ENCODE results near the gene A1BG. TPM values are rescaled to one million over a fixed set of nuclear protein-coding genes. Genes with fewer than 3 reads are reported as not detected.

A1BG gene
- total RNA-seq, 1 experiment from 2014 or later, result 1.2 TPM

DNA sequence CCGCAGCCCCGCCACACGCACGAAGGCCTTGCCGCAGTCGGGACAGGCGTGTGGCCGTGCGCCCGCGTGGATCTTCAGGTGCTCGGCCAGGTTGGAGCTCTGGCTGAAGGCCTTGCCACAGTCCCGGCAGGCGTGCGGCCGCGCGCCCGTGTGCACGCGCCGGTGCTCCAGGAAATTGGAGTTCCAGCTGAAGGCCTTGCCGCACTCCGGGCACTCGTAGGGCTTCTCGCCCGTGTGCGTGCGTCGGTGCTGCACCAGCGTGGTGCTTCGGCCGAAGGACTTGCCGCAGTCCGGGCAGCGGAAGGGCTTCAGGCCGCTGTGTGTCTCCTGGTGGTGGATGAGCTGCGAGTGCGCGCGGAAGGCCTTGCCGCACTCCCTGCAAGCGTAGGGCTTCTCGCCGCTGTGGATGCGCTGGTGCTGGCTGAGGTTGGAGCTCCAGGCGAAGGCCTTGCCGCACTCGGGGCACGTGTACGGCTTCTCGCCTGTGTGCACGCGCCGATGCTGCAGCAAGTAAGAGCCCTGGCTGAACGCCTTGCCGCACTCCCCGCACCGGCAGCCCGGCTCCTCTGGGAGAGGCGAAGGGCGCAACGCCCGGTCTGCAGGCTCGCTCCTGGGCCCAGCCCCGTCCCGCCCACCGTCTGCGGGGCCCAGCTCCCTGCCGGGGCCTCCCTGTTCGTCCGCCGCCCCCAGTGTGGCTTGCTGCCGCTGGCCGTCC lies 3.6 kb upstream of the A1BG start (continued):
- TF ChIP-seq POLR2AphosphoS5 (IDR thresholded peaks at IDR 0.05; ENCODE audit: low read depth, low read length), result no peak

DNA sequence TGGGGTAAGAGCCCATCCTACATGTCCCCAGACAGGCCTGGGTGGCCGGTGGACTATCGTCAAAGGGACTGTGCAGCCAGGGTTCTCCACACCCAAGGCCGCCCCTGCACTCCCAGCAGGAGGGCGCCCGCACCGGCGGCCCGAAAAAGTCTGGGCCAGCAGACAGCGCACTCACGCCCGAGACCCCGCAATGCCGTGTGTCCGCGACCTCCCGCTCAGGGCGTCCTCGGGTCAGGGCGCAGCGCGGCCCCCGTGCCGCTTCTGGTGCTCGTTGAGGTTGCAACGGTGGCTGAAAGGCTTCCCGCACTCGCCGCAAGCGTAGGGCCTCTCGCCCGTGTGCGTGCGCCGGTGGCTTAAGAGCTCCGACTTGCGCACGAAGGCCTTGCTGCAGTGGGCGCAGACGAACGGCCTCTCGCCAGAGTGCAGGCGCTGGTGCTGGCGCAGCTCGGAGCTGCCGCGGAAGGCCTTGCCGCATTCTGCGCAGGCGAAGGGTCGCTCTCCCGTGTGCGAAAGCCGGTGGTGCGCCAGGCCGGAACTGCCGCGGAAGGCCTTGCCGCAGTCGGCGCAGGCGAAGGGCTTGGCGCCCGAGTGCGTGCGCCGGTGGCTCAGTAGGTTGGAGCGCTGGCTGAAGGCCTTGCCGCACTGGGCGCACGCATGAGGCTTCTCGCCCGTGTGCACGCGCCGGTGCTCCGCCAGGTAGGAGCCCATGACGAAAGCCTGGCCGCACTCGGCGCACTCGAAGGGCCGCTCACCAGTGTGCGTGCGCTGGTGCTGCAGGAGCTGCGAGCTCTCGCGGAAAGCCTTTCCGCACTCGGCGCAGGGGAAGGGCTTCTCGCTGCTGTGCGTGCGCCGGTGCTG lies 2.8 kb upstream of the A1BG start:
- Histone ChIP-seq H3K36me3 (ENCODE audit: control insufficient read depth in 1 of 2, insufficient read depth in 2 of 2, low read length in 2 of 2) (no peaks in the 10 kb centered on the region), H3K27me3 (ENCODE audit: insufficient read depth, low read length) (no peaks in the 10 kb centered on the region), H2AFZ (ENCODE audit: low read depth, low read length, poor library complexity, severe bottlenecking) (no peak overlapping the region), H3K27ac (ENCODE audit: low read depth, low read length) (no peak overlapping the region), H3K9ac (ENCODE audit: low read length) (no peak overlapping the region), H3K4me2 (ENCODE audit: low read length) (no peak overlapping the region), H3K4me1 (ENCODE audit: control insufficient read depth in 1 of 2, insufficient read depth in 2 of 2, low read length in 2 of 2) (peaks cover 2% of the 10 kb centered on the region in 2 experiments; a peak in 3 of 4 replicates), H3K79me2 (ENCODE audit: insufficient read depth, low read length) (no peaks in the 10 kb centered on the region), H3K9me2 (ENCODE audit: insufficient read depth) (no peaks in the 10 kb centered on the region), H3K4me3 (replicated peaks in 1 of 2; ENCODE audit: low read depth in 1 of 2, low read length in 2 of 2) (no peak overlapping the region), H4K20me1 (ENCODE audit: insufficient read depth) (no peaks in the 10 kb centered on the region), H3K9me3 (ENCODE audit: control insufficient read depth in 1 of 2, insufficient read depth in 1 of 2, low read depth in 1 of 2, low read length in 2 of 2) (no peaks in the 10 kb centered on the region)
- ChIA-PET POLR2A (no interaction called here), CTCF (no interaction called here), RAD21 (ENCODE audit: low non-redundant PET in 1 of 2, low total read pairs in 2 of 2, uncharacterized antibody in 2 of 2, unreplicated experiment in 2 of 2) (no interaction called here)
- no peak for DNase-seq (ENCODE audit: low read depth, low spot score)
- ATAC-seq, result no peak
- BruUV-seq (replicated peaks), result no TSS peak
- intact Hi-C loops (cut with micrococcal nuclease), result no loop called here
- TF ChIP-seq, protein P1, sequence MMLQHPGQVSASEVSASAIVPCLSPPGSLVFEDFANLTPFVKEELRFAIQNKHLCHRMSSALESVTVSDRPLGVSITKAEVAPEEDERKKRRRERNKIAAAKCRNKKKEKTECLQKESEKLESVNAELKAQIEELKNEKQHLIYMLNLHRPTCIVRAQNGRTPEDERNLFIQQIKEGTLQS (IDR thresholded peaks at IDR 0.05), result no peak
- TF ChIP-seq POLR2A (IDR thresholded peaks at IDR 0.05; ENCODE audit: borderline replicate concordance, extremely low read depth, insufficient read depth, insufficient read length) (no peak), CBX3 (IDR thresholded peaks at IDR 0.05; ENCODE audit: low read depth) (no peak)
- TF ChIP-seq, protein P2, sequence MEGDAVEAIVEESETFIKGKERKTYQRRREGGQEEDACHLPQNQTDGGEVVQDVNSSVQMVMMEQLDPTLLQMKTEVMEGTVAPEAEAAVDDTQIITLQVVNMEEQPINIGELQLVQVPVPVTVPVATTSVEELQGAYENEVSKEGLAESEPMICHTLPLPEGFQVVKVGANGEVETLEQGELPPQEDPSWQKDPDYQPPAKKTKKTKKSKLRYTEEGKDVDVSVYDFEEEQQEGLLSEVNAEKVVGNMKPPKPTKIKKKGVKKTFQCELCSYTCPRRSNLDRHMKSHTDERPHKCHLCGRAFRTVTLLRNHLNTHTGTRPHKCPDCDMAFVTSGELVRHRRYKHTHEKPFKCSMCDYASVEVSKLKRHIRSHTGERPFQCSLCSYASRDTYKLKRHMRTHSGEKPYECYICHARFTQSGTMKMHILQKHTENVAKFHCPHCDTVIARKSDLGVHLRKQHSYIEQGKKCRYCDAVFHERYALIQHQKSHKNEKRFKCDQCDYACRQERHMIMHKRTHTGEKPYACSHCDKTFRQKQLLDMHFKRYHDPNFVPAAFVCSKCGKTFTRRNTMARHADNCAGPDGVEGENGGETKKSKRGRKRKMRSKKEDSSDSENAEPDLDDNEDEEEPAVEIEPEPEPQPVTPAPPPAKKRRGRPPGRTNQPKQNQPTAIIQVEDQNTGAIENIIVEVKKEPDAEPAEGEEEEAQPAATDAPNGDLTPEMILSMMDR (IDR thresholded peaks at IDR 0.05 in 2 of 3, conservative IDR thresholded peaks at IDR 0.05 in 1 of 3; ENCODE audit: borderline replicate concordance in 1 of 3, insufficient read depth in 1 of 3, low read depth in 2 of 3, low read length in 2 of 3), result no peak
- TF ChIP-seq, protein P3, sequence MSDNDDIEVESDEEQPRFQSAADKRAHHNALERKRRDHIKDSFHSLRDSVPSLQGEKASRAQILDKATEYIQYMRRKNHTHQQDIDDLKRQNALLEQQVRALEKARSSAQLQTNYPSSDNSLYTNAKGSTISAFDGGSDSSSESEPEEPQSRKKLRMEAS (IDR thresholded peaks at IDR 0.05), result no peak
